ENCODE measurements around the gene ACTMAP.

ACTMAP gene

GRCh38 chr19:40783711-40784110, 33.4 kb upstream of the ACTMAP start:
- H3K4me3 ChIP-seq (ENCODE audit: low read depth, low read length), result no peak overlapping the region
- TF ChIP-seq CTCF (IDR thresholded peaks at IDR 0.05; ENCODE audit: insufficient read depth, low read length, missing control alignments), result no peak
- POLR2A ChIA-PET, result no interaction called here
- DNase-seq (ENCODE audit: low read depth, low spot score), result no peak
- CTCF ChIA-PET, result no interaction called here

- H3K4me3 ChIP-seq (ENCODE audit: low read depth, low read length), result no peak overlapping the region
- TF ChIP-seq CTCF (IDR thresholded peaks at IDR 0.05; ENCODE audit: insufficient read depth, low read length, missing control alignments), result no peak
- DNase-seq (ENCODE audit: low read depth, low spot score), result no peak
- ChIA-PET CTCF (no interaction called here), POLR2A (no interaction called here)
These were observed 30.9 kb upstream of the ACTMAP start for GRCh38 chr19:40781140-40781539.

- H3K4me3 ChIP-seq (ENCODE audit: low read depth, low read length), result no peak overlapping the region
- TF ChIP-seq CTCF (IDR thresholded peaks at IDR 0.05; ENCODE audit: insufficient read depth, low read length, missing control alignments), result no peak
- ChIA-PET POLR2A (no interaction called here), CTCF (interaction anchor here (2.8 to 3.8 kb wide), 2 partner anchors 17 to 26 kb away, joined by 21 to 23 read pairs; partner anchors contain the start of gene EGLN2)
- DNase-seq (ENCODE audit: low read depth, low spot score), result no peak
These were observed 30.3 kb upstream of the ACTMAP start for GRCh38 chr19:40780582-40780981.

GRCh38 chr19:40778706-40779284, 28.5 kb upstream of the ACTMAP start:
- POLR2A ChIA-PET, result interaction anchor here (0.6 to 2.1 kb wide), 9 partner anchors 8 to 336 kb away, joined by 3 to 11 read pairs (median 5); partner anchors contain the start of genes ACTMAP, COQ8B, EGLN2 and ITPKC
- CTCF ChIA-PET, result interaction anchor here (0.8 to 3.8 kb wide), 6 partner anchors 13 to 365 kb away, joined by 3 to 23 read pairs (median 6); partner anchors contain the start of gene EGLN2
- TF ChIP-seq CTCF (IDR thresholded peaks at IDR 0.05; ENCODE audit: insufficient read depth, low read length, missing control alignments), result no peak
- peak overlapping the region; percentile 74 for H3K4me3 ChIP-seq (ENCODE audit: low read depth, low read length)
- no peak for DNase-seq (ENCODE audit: low read depth, low spot score)

- POLR2A ChIA-PET, result interaction anchor here (0.6 to 2.1 kb wide), 14 partner anchors 9 to 335 kb away, joined by 3 to 11 read pairs (median 4); partner anchors contain the start of genes ACTMAP, COQ8B, EGLN2 and ITPKC
- DNase-seq (ENCODE audit: low read depth, low spot score), result peak; percentile 96
- no peak for TF ChIP-seq CTCF (IDR thresholded peaks at IDR 0.05; ENCODE audit: insufficient read depth, low read length, missing control alignments)
- CTCF ChIA-PET, result interaction anchor here (0.8 to 3.8 kb wide), 8 partner anchors 14 to 366 kb away, joined by 3 to 23 read pairs (median 4); partner anchors contain the start of gene EGLN2
- peak within 1 kb of the TSS; percentile 74 for H3K4me3 ChIP-seq (ENCODE audit: low read depth, low read length)
These were observed 27.8 kb upstream of the ACTMAP start, which contains the start of gene RAB4B for GRCh38 chr19:40777937-40778705. Gene RAB4B (plus strand): TSS chr19:40778247. CDS start chr19:40778376, 129 bp downstream.

- peak overlapping the region; percentile 57 for H3K4me3 ChIP-seq (ENCODE audit: low read depth, low read length)
- POLR2A ChIA-PET, result interaction anchor here (0.6 to 1.9 kb wide), 10 partner anchors 17 to 78 kb away, joined by 3 to 10 read pairs (median 4); partner anchors contain the start of genes ACTMAP, COQ8B, ITPKC and SNRPA
- no peak for TF ChIP-seq CTCF (IDR thresholded peaks at IDR 0.05; ENCODE audit: insufficient read depth, low read length, missing control alignments)
- no peak for DNase-seq (ENCODE audit: low read depth, low spot score)
- CTCF ChIA-PET, result interaction anchor here (1.2 to 3.8 kb wide), 6 partner anchors 9 to 43 kb away, joined by 3 to 23 read pairs (median 6); partner anchors contain the start of gene EGLN2
These were observed 27.3 kb upstream of the ACTMAP start for GRCh38 chr19:40777645-40777936.

All from AG04449 (cell line).